ENCODE data around the gene RPEL1. TPM values are rescaled to one million over a fixed set of nuclear protein-coding genes. Genes with fewer than 3 reads are reported as not detected.
A peak's percentile ranks its signal among the peaks of the same experiment; 100 is the strongest.
"Not testable (repeated sequence)": the region's sequence is repeated elsewhere in the genome, so short reads cannot be mapped to it uniquely, and the experiment has no call there.

Gene RPEL1
- total RNA-seq, 1 donor from 2014 or later = not detected

GRCh38 chr10:103199488-103199887 lies 46.2 kb upstream of the RPEL1 start:
- Mint-ChIP-seq H3K9me3 (ENCODE audit: unreplicated experiment) (no peaks in the 10 kb centered on the region), H3K36me3 (ENCODE audit: low read depth, unreplicated experiment) (no peaks in the 10 kb centered on the region), H3K27ac (ENCODE audit: unreplicated experiment) (no peak overlapping the region), H3K4me1 (ENCODE audit: unreplicated experiment) (peaks cover 6% of the 10 kb centered on the region), H3K27me3 (ENCODE audit: unreplicated experiment) (peaks cover 1% of the 10 kb centered on the region), H3K4me3 (ENCODE audit: unreplicated experiment) (no peak overlapping the region)
- no peak for TF ChIP-seq CTCF (IDR thresholded peaks at IDR 0.05; ENCODE audit: unreplicated experiment)
- no peak for DNase-seq (ENCODE audit: low spot score)

GRCh38 chr10:103202319-103202718 lies 43.4 kb upstream of the RPEL1 start:
- H3K36me3 Mint-ChIP-seq (ENCODE audit: low read depth, unreplicated experiment) = no peaks in the 10 kb centered on the region
- TF ChIP-seq CTCF (IDR thresholded peaks at IDR 0.05; ENCODE audit: unreplicated experiment) = no peak
- H3K27ac Mint-ChIP-seq (ENCODE audit: unreplicated experiment) = no peak overlapping the region
- no peaks in the 10 kb centered on the region for H3K9me3 Mint-ChIP-seq (ENCODE audit: unreplicated experiment)
- H3K4me3 Mint-ChIP-seq (ENCODE audit: unreplicated experiment) = no peak overlapping the region
- peaks cover 2% of the 10 kb centered on the region for H3K4me1 Mint-ChIP-seq (ENCODE audit: unreplicated experiment)
- peaks cover 5% of the 10 kb centered on the region for H3K27me3 Mint-ChIP-seq (ENCODE audit: unreplicated experiment)
- DNase-seq (ENCODE audit: low spot score) = no peak

- Mint-ChIP-seq H3K9me3 (ENCODE audit: unreplicated experiment) (no peaks in the 10 kb centered on the region), H3K36me3 (ENCODE audit: low read depth, unreplicated experiment) (no peaks in the 10 kb centered on the region), H3K27me3 (ENCODE audit: unreplicated experiment) (peaks cover 4% of the 10 kb centered on the region), H3K27ac (ENCODE audit: unreplicated experiment) (no peak overlapping the region), H3K4me1 (ENCODE audit: unreplicated experiment) (no peaks in the 10 kb centered on the region), H3K4me3 (ENCODE audit: unreplicated experiment) (no peak overlapping the region)
- no peak for DNase-seq (ENCODE audit: low spot score)
- no peak for TF ChIP-seq CTCF (IDR thresholded peaks at IDR 0.05; ENCODE audit: unreplicated experiment)
Observed at GRCh38 chr10:103203466-103203865, 42.2 kb upstream of the RPEL1 start.

- Mint-ChIP-seq H3K9me3 (ENCODE audit: unreplicated experiment) (no peaks in the 10 kb centered on the region), H3K4me3 (ENCODE audit: unreplicated experiment) (no peak overlapping the region), H3K27me3 (ENCODE audit: unreplicated experiment) (peaks cover 4% of the 10 kb centered on the region), H3K4me1 (ENCODE audit: unreplicated experiment) (no peaks in the 10 kb centered on the region), H3K36me3 (ENCODE audit: low read depth, unreplicated experiment) (no peaks in the 10 kb centered on the region), H3K27ac (ENCODE audit: unreplicated experiment) (peak overlapping the region; percentile 54)
- no peak for DNase-seq (ENCODE audit: low spot score)
- no peak for TF ChIP-seq CTCF (IDR thresholded peaks at IDR 0.05; ENCODE audit: unreplicated experiment)
Observed at GRCh38 chr10:103204353-103205255, 41.1 kb upstream of the RPEL1 start.

DNA sequence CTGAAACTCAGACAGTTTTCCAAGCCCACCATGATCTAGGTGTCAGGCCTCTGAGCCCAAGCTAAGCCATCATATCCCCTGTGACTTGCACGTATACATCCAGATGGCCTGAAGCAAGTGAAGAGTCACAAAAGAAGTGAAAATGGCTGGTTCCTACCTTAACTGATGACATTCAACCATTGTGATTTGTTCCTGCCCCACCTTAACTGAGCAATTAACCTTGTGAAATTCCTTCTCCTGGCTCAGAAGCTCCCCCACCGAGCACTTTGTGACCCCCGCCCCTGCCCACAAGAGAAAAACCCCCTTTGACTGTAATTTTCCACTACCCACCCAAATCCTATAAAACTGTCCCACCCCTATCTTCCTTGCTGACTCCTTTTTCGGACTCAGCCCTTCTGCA lies 40.3 kb upstream of the RPEL1 start:
- not testable (repeated sequence) for H3K4me3 Mint-ChIP-seq (ENCODE audit: unreplicated experiment); DNase-seq (ENCODE audit: low spot score); H3K4me1 Mint-ChIP-seq (ENCODE audit: unreplicated experiment); H3K27ac Mint-ChIP-seq (ENCODE audit: unreplicated experiment); H3K27me3 Mint-ChIP-seq (ENCODE audit: unreplicated experiment); H3K36me3 Mint-ChIP-seq (ENCODE audit: low read depth, unreplicated experiment); H3K9me3 Mint-ChIP-seq (ENCODE audit: unreplicated experiment)

GRCh38 chr10:103206715-103207114 lies 39.0 kb upstream of the RPEL1 start:
- H3K27me3 Mint-ChIP-seq (ENCODE audit: unreplicated experiment); H3K4me1 Mint-ChIP-seq (ENCODE audit: unreplicated experiment); DNase-seq (ENCODE audit: low spot score); H3K4me3 Mint-ChIP-seq (ENCODE audit: unreplicated experiment); H3K9me3 Mint-ChIP-seq (ENCODE audit: unreplicated experiment); H3K36me3 Mint-ChIP-seq (ENCODE audit: low read depth, unreplicated experiment); H3K27ac Mint-ChIP-seq (ENCODE audit: unreplicated experiment): not testable (repeated sequence)
